A673 (cell line): Measurements from ENCODE around the gene IRF2BP2. TPM values are rescaled to one million over a fixed set of nuclear protein-coding genes. Genes with fewer than 3 reads are reported as not detected.

Experiments
- BruUV-seq: library from RNA; stranded (reverse); fragments of 400-500 nt; replicated peaks from 2 replicates; lab custom pipeline; 2021; lab: Mats Ljungman, UMichigan
- CTCF ChIA-PET: fragments of 300-600 bp; sonication (Branson Sonifier 250); formaldehyde crosslinking; loops from one replicate; lab custom pipeline; 2022; ENCODE audit warnings: antibody characterized with exemption; lab: Charles Lee
- POLR2A ChIA-PET: fragments of 300-600 bp; sonication (Branson Sonifier 250); formaldehyde crosslinking; loops from one replicate; lab custom pipeline; 2022; ENCODE audit warnings: antibody characterized with exemption; ENCODE audit not compliant: low non-redundant PET; lab: Charles Lee
- DNase-seq: peaks from one replicate; pipeline ENCODE4 v3.0.0-alpha.2; 2015; ENCODE audit warnings: low spot score
- H3K27ac ChIP-seq: fragments of 200-600 bp; sonication (generic); 2 replicates; pipeline ENCODE4 v1.5.1; 2016; ENCODE audit warnings: mixed run types, low read depth, mild to moderate bottlenecking, mixed read lengths, antibody characterized with exemption, low read length; ENCODE audit not compliant: poor library complexity, severe bottlenecking
- H3K27me3 ChIP-seq: fragments of 200-600 bp; sonication (generic); replicated peaks from 2 replicates; pipeline ENCODE4 v1.6.1; 2017; ENCODE audit warnings: mixed run types, low read depth, mild to moderate bottlenecking, mixed read lengths, antibody characterized with exemption, low read length; ENCODE audit not compliant: insufficient read depth, poor library complexity
- H3K36me3 ChIP-seq: fragments of 200-600 bp; sonication (generic); 2 replicates; pipeline ENCODE4 v1.6.1; 2016; ENCODE audit warnings: mixed run types, mild to moderate bottlenecking, mixed read lengths, antibody characterized with exemption, low read length; ENCODE audit not compliant: insufficient read depth, poor library complexity, severe bottlenecking
- H3K4me1 ChIP-seq: fragments of 200-600 bp; sonication (generic); 2 replicates; pipeline ENCODE4 v1.6.1; 2017; ENCODE audit warnings: mixed run types, mild to moderate bottlenecking, mixed read lengths, antibody characterized with exemption, low read length; ENCODE audit not compliant: insufficient read depth, poor library complexity, severe bottlenecking
- H3K4me3 ChIP-seq: fragments of 200-600 bp; sonication (generic); 2 replicates; pipeline ENCODE4 v1.5.1; 2016; ENCODE audit warnings: low read depth, mixed run types, mild to moderate bottlenecking, mixed read lengths, low read length; ENCODE audit not compliant: poor library complexity, severe bottlenecking
- H3K9me3 ChIP-seq: fragments of 200-600 bp; sonication (generic); 2 replicates; pipeline ENCODE4 v1.6.1; 2016; ENCODE audit warnings: mixed run types, low read depth, mild to moderate bottlenecking, mixed read lengths, antibody characterized with exemption, low read length; ENCODE audit not compliant: poor library complexity, severe bottlenecking
- EZH2 ChIP-seq: fragments of 200-600 bp; sonication (generic); IDR thresholded peaks from 2 replicates; pipeline ENCODE4 v1.6.1; 2017; ENCODE audit warnings: borderline replicate concordance, low read depth, mild to moderate bottlenecking, mixed read lengths, antibody characterized with exemption, low read length; ENCODE audit not compliant: poor library complexity, severe bottlenecking
- intact Hi-C: fragments of 100-400 bp; cut with micrococcal nuclease; formaldehyde crosslinking; loops from one replicate; pipeline ENCODE4 v1.10.0; 2022; ENCODE audit not compliant: unreplicated experiment
- total RNA-seq: library from RNA; stranded (reverse); gene quantifications from 2 replicates; pipeline ENCODE4 v1.2.3, GENCODE V29; 2021
- TF ChIP-seq, protein P1 (sequence below): fragments of 300-800, 200-600 bp; sonication (generic); conservative IDR thresholded peaks from 2 replicates; pipeline ENCODE4 v1.5.1; 2017; ENCODE audit warnings: low read depth, mild to moderate bottlenecking, antibody characterized with exemption, low read length, moderate library complexity, mixed read lengths

Gene IRF2BP2
- total RNA-seq, 1 experiment from 2014 or later, result 43.8 TPM

DNA sequence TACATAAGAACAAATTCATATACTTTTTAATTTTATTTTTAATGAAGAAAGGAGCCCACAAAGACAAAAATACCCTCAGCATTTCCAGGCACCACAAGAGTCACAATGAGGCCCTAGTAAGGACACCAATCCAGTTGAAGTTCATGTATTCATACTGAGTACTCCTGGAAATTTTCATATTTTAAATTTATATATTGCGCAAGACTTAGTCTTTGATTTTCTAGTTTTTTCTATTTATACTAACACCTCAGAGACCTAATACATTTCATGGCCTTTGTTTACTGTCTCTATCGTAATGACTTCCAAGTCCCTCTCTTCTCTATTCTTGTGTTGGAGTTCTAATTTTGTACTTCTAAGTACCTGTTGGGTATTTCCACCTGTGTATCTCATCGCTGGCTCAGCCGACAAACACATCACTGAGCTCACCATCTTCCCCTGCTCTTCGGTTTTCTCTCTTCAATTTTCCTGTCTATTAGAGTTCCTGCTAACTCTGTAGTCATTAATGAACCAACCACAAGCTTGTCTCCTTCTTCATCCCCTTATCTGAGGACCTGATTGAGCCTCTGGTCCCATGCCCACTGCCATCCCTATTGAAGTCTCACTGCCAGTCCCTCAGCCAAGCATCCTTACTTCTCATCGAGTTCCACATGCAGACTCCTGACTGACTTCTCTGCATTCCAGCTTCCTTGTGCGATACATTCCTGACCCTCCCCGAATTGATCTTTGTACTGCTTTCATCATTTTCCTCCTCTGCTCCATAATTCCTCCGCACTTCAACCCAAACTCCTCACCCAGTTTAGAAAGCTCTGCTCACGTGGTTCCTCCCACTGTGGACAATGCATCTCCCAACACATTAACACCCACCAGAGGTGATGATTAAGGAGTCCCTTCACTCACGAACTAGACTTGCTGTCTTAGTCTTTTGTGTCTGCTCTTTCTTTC, 17.3 kb upstream of the IRF2BP2 start:
- Histone ChIP-seq H3K27me3 (no peaks in the 10 kb centered on the region), H3K4me3 (no peak overlapping the region), H3K9me3 (no peaks in the 10 kb centered on the region), H3K36me3 (no peaks in the 10 kb centered on the region), H3K4me1 (no peaks in the 10 kb centered on the region), H3K27ac (no peak overlapping the region)
- TF ChIP-seq, protein P1, sequence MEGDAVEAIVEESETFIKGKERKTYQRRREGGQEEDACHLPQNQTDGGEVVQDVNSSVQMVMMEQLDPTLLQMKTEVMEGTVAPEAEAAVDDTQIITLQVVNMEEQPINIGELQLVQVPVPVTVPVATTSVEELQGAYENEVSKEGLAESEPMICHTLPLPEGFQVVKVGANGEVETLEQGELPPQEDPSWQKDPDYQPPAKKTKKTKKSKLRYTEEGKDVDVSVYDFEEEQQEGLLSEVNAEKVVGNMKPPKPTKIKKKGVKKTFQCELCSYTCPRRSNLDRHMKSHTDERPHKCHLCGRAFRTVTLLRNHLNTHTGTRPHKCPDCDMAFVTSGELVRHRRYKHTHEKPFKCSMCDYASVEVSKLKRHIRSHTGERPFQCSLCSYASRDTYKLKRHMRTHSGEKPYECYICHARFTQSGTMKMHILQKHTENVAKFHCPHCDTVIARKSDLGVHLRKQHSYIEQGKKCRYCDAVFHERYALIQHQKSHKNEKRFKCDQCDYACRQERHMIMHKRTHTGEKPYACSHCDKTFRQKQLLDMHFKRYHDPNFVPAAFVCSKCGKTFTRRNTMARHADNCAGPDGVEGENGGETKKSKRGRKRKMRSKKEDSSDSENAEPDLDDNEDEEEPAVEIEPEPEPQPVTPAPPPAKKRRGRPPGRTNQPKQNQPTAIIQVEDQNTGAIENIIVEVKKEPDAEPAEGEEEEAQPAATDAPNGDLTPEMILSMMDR, result no peak
- no peak for TF ChIP-seq EZH2
- no peak for DNase-seq
- ChIA-PET POLR2A (no interaction called here), CTCF (no interaction called here)
- no TSS peak for BruUV-seq
- intact Hi-C loops, result no loop called here

DNA sequence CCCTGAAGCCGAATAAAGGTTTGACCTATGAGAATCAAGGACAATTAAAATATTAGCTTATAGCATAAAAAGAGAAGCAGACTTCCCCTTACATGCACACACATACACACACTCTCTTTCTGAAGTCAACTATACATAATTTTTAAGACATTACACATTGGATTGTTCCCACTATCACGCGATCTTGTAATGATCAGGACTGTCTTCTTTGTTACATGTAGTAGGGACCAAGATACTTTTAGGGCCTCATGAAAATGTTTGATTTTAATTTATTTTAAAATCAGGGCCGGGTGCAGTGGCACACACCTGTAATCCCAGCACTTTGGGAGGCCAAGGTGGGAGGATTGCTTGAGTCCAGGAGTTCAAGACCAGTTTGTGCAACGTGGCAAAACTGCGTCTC, 16.4 kb upstream of the IRF2BP2 start:
- ChIA-PET POLR2A (no interaction called here), CTCF (no interaction called here)
- no peaks in the 10 kb centered on the region for H3K4me1 ChIP-seq
- H3K9me3 ChIP-seq, result no peaks in the 10 kb centered on the region
- no peak for DNase-seq
- H3K27me3 ChIP-seq, result no peaks in the 10 kb centered on the region
- H3K36me3 ChIP-seq, result no peaks in the 10 kb centered on the region
- no TSS peak for BruUV-seq
- no peak overlapping the region for H3K4me3 ChIP-seq
- TF ChIP-seq EZH2, result no peak
- TF ChIP-seq, protein P1, result no peak
- no peak overlapping the region for H3K27ac ChIP-seq
- intact Hi-C loops, result no loop called here

DNA sequence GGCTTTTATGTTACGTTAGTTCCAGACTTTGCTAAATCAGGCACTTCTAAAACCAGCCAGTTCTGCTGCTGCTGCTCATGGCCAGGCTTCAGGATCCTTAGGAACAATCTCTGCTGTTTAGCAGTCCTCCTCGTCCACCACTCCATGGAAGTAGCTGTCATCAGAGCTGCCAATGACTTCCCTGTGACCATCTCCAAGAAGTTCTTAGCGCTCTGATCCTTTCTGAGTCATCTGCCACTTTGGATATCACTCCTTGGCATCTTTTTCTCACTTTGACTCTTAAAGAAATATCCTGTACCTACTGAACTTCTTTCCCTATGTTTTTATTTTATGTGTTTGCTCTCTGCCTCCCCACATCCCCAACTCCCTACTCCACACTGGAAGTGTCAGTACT, 14.7 kb upstream of the IRF2BP2 start:
- H3K27me3 ChIP-seq, result no peaks in the 10 kb centered on the region
- POLR2A ChIA-PET, result no interaction called here
- H3K4me3 ChIP-seq, result no peak overlapping the region
- no peak for TF ChIP-seq EZH2
- TF ChIP-seq, protein P1, result no peak
- intact Hi-C loops, result no loop called here
- H3K27ac ChIP-seq, result no peak overlapping the region
- H3K4me1 ChIP-seq, result peaks cover 2% of the 10 kb centered on the region
- BruUV-seq, result no TSS peak
- DNase-seq, result no peak
- H3K36me3 ChIP-seq, result no peaks in the 10 kb centered on the region
- no peaks in the 10 kb centered on the region for H3K9me3 ChIP-seq
- CTCF ChIA-PET, result no interaction called here
